Kidney (tissue), 14 donors: Measurements from ENCODE around the gene GRIK2. TPM values are rescaled to one million over a fixed set of nuclear protein-coding genes. Genes with fewer than 3 reads are reported as not detected.

Experiments used
- DNase-seq, 5 donors: peaks; one replicate each; pipeline ENCODE4 v3.0.0-alpha.2; 2013 to 2020
- FAIRE-seq: peaks from 2 replicates; lab custom pipeline; 2012; peaks lifted over from hg19 to GRCh38; lab: Jason Lieb, UNC
- H3K27ac ChIP-seq, 2 donors: one replicate each; pipeline ENCODE4 v1.7.0; 2013; ENCODE audit warnings: low read depth in 2 of 2, low read length in 2 of 2, inconsistent platforms in 1 of 2
- H3K27me3 ChIP-seq: one replicate; pipeline ENCODE4 v1.7.1; 2013; ENCODE audit warnings: low read length, inconsistent platforms; ENCODE audit not compliant: control insufficient read depth, insufficient read depth
- H3K36me3 ChIP-seq, 3 donors: one replicate each; pipeline versions ENCODE4 v1.7.0 to v1.7.1; 2013; ENCODE audit warnings: low read length in 3 of 3, control low read depth in 1 of 3, inconsistent platforms in 1 of 3; ENCODE audit not compliant: insufficient read depth in 3 of 3, control insufficient read depth in 2 of 3
- H3K4me1 ChIP-seq, 3 donors: one replicate each; pipeline versions ENCODE4 v1.7.0 to v1.7.1; 2013; ENCODE audit warnings: low read length in 3 of 3, inconsistent platforms in 1 of 3, low read depth in 1 of 3; ENCODE audit not compliant: control insufficient read depth in 2 of 3, insufficient read depth in 2 of 3
- H3K4me3 ChIP-seq, 3 donors: one replicate each; pipeline versions ENCODE4 v1.7.0 to v1.8.1; 2013; ENCODE audit warnings: low read length in 3 of 3, control low read depth in 1 of 3, inconsistent platforms in 1 of 3
- H3K9ac ChIP-seq, 3 donors: one replicate each; pipeline versions ENCODE4 v1.7.0 to v1.7.1; 2013; ENCODE audit warnings: low read length in 3 of 3, control low read depth in 1 of 3, inconsistent platforms in 1 of 3
- H3K9me3 ChIP-seq, 3 donors: one replicate each; pipeline versions ENCODE4 v1.7.0 to v1.7.1; 2013; ENCODE audit warnings: low read length in 3 of 3, control low read depth in 1 of 3, inconsistent platforms in 1 of 3; ENCODE audit not compliant: control insufficient read depth in 2 of 3, insufficient read depth in 1 of 3
- CTCF ChIP-seq: IDR thresholded peaks from 3 replicates; pipeline ENCODE4 v1.5.1; 2012; ENCODE audit warnings: mild to moderate bottlenecking, moderate library complexity, borderline replicate concordance; ENCODE audit not compliant: insufficient read depth; ENCODE audit errors: extremely low read depth
- intact Hi-C: fragments of 100-400 bp; cut with DNase I; formaldehyde crosslinking; loops from one replicate; pipeline ENCODE4 v1.11.1; 2022
- polyA plus RNA-seq: library from polyadenylated mRNA; stranded (reverse); fragments of 350-450 nt; fragmentation: Illumina TruSeq; extraction: RNeasy Lipid Tissue Mini Kit (QIAGEN cat#74804); gene quantifications from one replicate; pipeline ENCODE4 v1.2.3, GENCODE V29; 2014; ENCODE audit warnings: low read depth, low replicate concordance; ENCODE audit not compliant: insufficient read depth
- total RNA-seq: library from RNA; stranded (reverse); fragmentation: NEBNext Ultra II Directional; extraction: Animal tissue kit (Norgen Biotek cat#: 25700); gene quantifications from one replicate; pipeline ENCODE4 v1.2.1, GENCODE V29; 2021
- donor health status: control.
- donor health status: control.
- donor health status: control.
- donor health status: control.
- donor health status: control.
- donor health status: DM: yes; HTN: yes; CAD: no.
- donor health status: Normal renal cell carcinoma (clear cell type).

The GRIK2 gene
- total and polyA plus RNA-seq, 2 donors from 2014 or later, result 0.82 to 1.4 TPM

- no peaks in the 10 kb centered on the region for H3K9me3 ChIP-seq
- no peak overlapping the region for H3K27ac ChIP-seq
- no peaks in the 10 kb centered on the region for H3K4me1 ChIP-seq
- H3K4me3 ChIP-seq, result no peak overlapping the region
- no peak for FAIRE-seq
- H3K9ac ChIP-seq, result no peak overlapping the region
- no peaks in the 10 kb centered on the region for H3K36me3 ChIP-seq
- H3K27me3 ChIP-seq, result no peaks in the 10 kb centered on the region
- no peak for TF ChIP-seq CTCF
- no peak for DNase-seq
- intact Hi-C loops, result no loop called here
These were observed 194.8 kb downstream of the GRIK2 start for GRCh38 chr6:101588343-101588742.

GRCh38 chr6:101595276-101595675 is 201.8 kb downstream of the GRIK2 start:
- Histone ChIP-seq H3K27me3 (no peaks in the 10 kb centered on the region), H3K4me1 (no peaks in the 10 kb centered on the region), H3K9ac (no peak overlapping the region), H3K27ac (no peak overlapping the region), H3K36me3 (no peaks in the 10 kb centered on the region), H3K9me3 (no peaks in the 10 kb centered on the region), H3K4me3 (no peak overlapping the region)
- DNase-seq, result no peak
- TF ChIP-seq CTCF, result no peak
- FAIRE-seq, result no peak
- intact Hi-C loops, result no loop called here

GRCh38 chr6:101597693-101598092 is 204.2 kb downstream of the GRIK2 start:
- DNase-seq (no peak), FAIRE-seq (no peak)
- no peaks in the 10 kb centered on the region for H3K36me3 ChIP-seq
- H3K27me3 ChIP-seq, result no peaks in the 10 kb centered on the region
- no peaks in the 10 kb centered on the region for H3K9me3 ChIP-seq
- H3K27ac ChIP-seq, result no peak overlapping the region
- H3K9ac ChIP-seq, result no peak overlapping the region
- no peak for TF ChIP-seq CTCF
- no peak overlapping the region for H3K4me3 ChIP-seq
- intact Hi-C loops, result no loop called here
- no peaks in the 10 kb centered on the region for H3K4me1 ChIP-seq

- Histone ChIP-seq H3K36me3 (no peaks in the 10 kb centered on the region), H3K9ac (no peak overlapping the region), H3K9me3 (no peaks in the 10 kb centered on the region), H3K4me3 (no peak overlapping the region), H3K27me3 (no peaks in the 10 kb centered on the region), H3K4me1 (peaks cover 0 to 8% (median 2%) of the 10 kb centered on the region in 3 donors), H3K27ac (no peak overlapping the region)
- peak in 1 of 5 donors; percentile 26 for DNase-seq
- intact Hi-C loops, result no loop called here
- TF ChIP-seq CTCF, result no peak
- FAIRE-seq, result no peak
These were observed 211.9 kb downstream of the GRIK2 start for GRCh38 chr6:101605426-101605825.
